ENCODE data around the gene CHRD. TPM values are rescaled to one million over a fixed set of nuclear protein-coding genes. Genes with fewer than 3 reads are reported as not detected.

The CHRD gene
- total RNA-seq, 2 experiments from 2014 or later: not detected

DNA sequence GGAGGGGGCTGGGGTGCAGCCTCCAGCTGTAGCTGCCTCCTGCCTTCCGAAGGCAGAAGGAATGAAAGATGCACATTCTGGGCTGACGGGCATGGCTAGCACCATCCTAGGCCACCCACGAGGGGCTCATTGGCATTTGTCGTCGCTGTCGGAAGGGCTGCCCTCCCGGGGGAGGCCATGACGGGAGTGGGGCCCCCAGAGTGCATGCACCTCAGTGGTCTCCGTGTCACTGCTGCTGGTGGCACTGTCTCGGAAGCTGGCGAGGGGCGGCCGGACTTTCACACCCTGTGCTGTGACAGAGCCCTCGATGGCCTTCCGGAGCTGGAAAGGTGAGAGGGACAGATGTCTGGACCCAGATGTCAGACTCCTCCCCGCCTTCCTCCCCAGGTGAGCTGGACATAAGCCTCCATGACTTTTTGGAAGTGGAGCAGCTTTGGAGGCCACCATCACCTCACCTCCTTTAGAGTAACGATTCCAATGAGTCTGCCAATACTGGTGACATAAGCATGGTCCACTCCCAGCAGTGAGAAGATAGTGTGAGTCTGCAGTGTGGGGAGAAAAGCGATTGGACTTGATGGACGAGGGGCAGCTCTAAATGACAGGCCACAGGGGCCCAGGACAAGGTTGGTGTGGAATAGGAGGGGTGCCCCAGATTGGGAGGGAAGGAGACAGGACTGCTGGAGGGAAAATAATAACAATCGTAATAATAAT, 33.2 kb upstream of the CHRD start:
- H3K27ac Mint-ChIP-seq: no peak overlapping the region
- no peak for ATAC-seq
- CTCF ChIA-PET: interaction anchor here (3.4 kb wide), 1 partner anchor 8 kb away, joined by 16 read pairs; no protein-coding TSS in a partner anchor
- H3K36me3 Mint-ChIP-seq (ENCODE audit: low read depth): no peaks in the 10 kb centered on the region
- DNase-seq: no peak
- POLR2A ChIA-PET: interaction anchor here (0.9 to 1.7 kb wide), 3 partner anchors 10 to 21 kb away, joined by 3 to 10 read pairs (median 5); partner anchors contain the start of genes CLCN2, FAM131A and POLR2H
- no peak overlapping the region for H3K4me3 Mint-ChIP-seq
- no peaks in the 10 kb centered on the region for H3K27me3 Mint-ChIP-seq
- no peaks in the 10 kb centered on the region for H3K4me1 Mint-ChIP-seq (ENCODE audit: low read depth)
- TF ChIP-seq, protein P1, sequence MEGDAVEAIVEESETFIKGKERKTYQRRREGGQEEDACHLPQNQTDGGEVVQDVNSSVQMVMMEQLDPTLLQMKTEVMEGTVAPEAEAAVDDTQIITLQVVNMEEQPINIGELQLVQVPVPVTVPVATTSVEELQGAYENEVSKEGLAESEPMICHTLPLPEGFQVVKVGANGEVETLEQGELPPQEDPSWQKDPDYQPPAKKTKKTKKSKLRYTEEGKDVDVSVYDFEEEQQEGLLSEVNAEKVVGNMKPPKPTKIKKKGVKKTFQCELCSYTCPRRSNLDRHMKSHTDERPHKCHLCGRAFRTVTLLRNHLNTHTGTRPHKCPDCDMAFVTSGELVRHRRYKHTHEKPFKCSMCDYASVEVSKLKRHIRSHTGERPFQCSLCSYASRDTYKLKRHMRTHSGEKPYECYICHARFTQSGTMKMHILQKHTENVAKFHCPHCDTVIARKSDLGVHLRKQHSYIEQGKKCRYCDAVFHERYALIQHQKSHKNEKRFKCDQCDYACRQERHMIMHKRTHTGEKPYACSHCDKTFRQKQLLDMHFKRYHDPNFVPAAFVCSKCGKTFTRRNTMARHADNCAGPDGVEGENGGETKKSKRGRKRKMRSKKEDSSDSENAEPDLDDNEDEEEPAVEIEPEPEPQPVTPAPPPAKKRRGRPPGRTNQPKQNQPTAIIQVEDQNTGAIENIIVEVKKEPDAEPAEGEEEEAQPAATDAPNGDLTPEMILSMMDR (IDR thresholded peaks at IDR 0.05): no peak
- intact Hi-C loops (cut with micrococcal nuclease): no loop called here
- no peaks in the 10 kb centered on the region for H3K9me3 Mint-ChIP-seq

DNA sequence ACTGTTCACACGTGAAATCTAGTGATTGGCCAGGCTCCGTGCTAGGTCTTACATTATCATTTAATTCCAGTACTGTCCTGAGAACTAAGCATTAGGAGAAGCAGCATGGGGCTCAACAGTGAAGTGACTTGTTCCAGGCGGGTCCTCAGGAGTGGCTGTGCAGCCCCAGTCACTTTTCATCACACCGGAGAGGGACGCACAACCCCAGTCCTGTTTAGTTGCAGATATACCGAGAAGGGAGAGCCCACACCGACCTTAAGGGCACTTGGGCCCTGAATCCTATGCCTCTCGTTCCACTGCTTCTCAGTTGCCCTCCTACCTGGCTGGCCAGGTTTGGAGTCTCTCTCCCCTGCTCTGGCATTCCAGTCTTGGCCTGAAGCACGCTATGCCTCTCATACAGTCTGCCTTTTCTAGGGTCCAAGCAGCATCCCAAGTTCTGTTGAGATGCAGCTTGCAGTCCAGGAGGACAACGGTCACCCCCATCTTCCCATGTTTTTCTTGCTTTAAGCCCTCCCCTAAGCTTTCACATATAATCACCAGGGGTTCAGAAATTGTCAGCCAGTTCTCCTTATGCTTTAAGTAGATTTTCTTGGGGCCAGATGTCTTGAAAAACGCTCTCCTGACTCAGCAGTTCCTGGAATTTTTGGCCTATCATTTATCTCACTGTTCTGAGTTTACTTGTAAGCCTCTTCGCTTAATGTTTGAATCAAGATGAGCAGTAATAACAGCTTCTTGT, 32.4 kb upstream of the CHRD start:
- H3K4me3 Mint-ChIP-seq: no peak overlapping the region
- no peaks in the 10 kb centered on the region for H3K36me3 Mint-ChIP-seq (ENCODE audit: low read depth)
- no peaks in the 10 kb centered on the region for H3K9me3 Mint-ChIP-seq
- DNase-seq (no peak), ATAC-seq (no peak)
- H3K27me3 Mint-ChIP-seq: no peaks in the 10 kb centered on the region
- TF ChIP-seq, protein P1 (IDR thresholded peaks at IDR 0.05): no peak
- no peaks in the 10 kb centered on the region for H3K4me1 Mint-ChIP-seq (ENCODE audit: low read depth)
- CTCF ChIA-PET: interaction anchor here (3.4 kb wide), 1 partner anchor 7 kb away, joined by 16 read pairs; no protein-coding TSS in a partner anchor
- intact Hi-C loops (cut with micrococcal nuclease): no loop called here
- no peak overlapping the region for H3K27ac Mint-ChIP-seq
- POLR2A ChIA-PET: interaction anchor here (1.1 to 1.9 kb wide), 4 partner anchors 12 to 32 kb away, joined by 5 to 10 read pairs (median 6); no protein-coding TSS in a partner anchor

DNA sequence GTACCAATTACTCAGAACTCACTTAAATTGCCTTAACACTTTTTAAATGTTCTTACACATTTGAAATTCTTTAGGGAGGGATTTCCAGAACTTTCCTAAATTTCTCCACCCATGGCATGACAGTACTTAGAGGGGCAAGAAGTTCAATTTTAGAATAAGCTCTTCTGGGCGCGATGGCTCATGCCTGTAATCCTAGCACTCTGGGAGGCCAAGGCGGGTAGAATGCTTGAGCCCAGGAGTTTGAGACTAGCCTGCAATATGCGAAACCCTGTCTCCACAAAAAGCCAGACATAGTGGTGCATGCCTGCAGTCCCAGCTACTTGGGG, 31.8 kb upstream of the CHRD start:
- POLR2A ChIA-PET: interaction anchor here (1.1 to 1.9 kb wide), 4 partner anchors 12 to 32 kb away, joined by 5 to 10 read pairs (median 6); no protein-coding TSS in a partner anchor

DNA sequence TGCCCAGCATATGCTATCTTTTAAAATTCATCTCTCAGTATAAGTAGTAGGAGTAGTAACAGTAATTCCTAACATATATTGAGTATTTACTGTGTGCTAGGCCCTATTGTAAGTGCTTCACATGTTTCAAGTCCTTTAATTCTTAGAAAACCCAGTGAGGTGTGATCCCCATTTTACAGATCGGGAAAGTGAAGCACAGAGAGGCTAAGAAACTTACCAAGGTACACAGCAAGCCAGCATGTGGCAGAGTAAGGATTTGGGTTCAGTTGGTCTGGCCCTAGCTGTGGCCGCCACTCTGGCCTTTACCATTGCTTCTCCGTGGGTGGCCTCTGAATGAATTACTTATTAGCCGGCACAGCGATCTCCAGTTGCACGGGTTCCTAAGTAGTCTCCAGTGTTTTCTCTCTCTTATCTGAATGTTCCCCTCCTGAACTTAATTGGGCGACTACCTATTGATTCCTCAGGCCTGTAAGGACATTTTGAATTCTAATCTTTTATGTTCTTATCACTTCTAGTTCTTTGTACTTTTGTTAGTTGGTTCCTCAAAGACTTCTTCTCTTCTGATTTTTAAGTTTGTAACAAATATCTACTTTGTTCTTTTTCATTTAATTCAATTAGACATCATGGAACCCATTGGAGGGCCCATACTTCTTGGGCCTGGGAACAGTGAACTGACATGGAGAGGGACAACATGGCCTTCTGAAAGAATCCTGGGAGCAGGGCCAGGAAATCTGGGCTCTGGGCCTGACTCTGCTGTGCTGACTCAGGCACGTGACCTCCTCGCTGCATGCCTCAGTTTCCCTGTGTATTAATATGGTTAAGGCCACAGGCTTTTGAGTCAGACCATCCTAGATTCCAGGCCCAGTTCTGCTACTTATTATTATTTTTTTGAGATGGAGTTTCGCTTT, 30.0 kb upstream of the CHRD start:
- Mint-ChIP-seq H3K4me3 (no peak overlapping the region), H3K27ac (no peak overlapping the region), H3K4me1 (ENCODE audit: low read depth) (peaks cover 4% of the 10 kb centered on the region), H3K27me3 (no peaks in the 10 kb centered on the region), H3K36me3 (ENCODE audit: low read depth) (no peaks in the 10 kb centered on the region), H3K9me3 (no peaks in the 10 kb centered on the region)
- ATAC-seq: no peak
- intact Hi-C loops (cut with micrococcal nuclease): no loop called here
- DNase-seq: no peak
- TF ChIP-seq, protein P1 (IDR thresholded peaks at IDR 0.05): no peak
- ChIA-PET CTCF (interaction anchor here (1.0 kb wide), 1 partner anchor 194 kb away, joined by 3 read pairs; no protein-coding TSS in a partner anchor), POLR2A (no interaction called here)

More for the DNA sequence above, 31.8 kb upstream of the CHRD start:
- TF ChIP-seq, protein P1 (IDR thresholded peaks at IDR 0.05): no peak
- Mint-ChIP-seq H3K27ac (no peak overlapping the region), H3K27me3 (no peaks in the 10 kb centered on the region), H3K4me3 (no peak overlapping the region), H3K4me1 (ENCODE audit: low read depth) (no peaks in the 10 kb centered on the region), H3K36me3 (ENCODE audit: low read depth) (no peaks in the 10 kb centered on the region), H3K9me3 (no peaks in the 10 kb centered on the region)
- ATAC-seq (no peak), DNase-seq (no peak)
- CTCF ChIA-PET: no interaction called here
- intact Hi-C loops (cut with micrococcal nuclease): no loop called here
